GM13977 (cell line): Measurements from ENCODE around the gene ASB13.

Experiments used
- DNase-seq: peaks from one replicate; pipeline ENCODE4 v3.0.0; 2012; ENCODE audit warnings: low spot score
- CTCF ChIP-seq: IDR thresholded peaks from 2 replicates; pipeline ENCODE4 v1.5.1; 2012; ENCODE audit warnings: mild to moderate bottlenecking, control low read depth; ENCODE audit not compliant: insufficient read depth; ENCODE audit errors: extremely low read depth, missing control alignments
- in situ Hi-C: fragments of 300-500 bp; cut with MboI; formaldehyde crosslinking; loops from one replicate; pipeline ENCODE4 v1.12.0; 2022; ENCODE audit warnings: low sequenced_read_pairs, low pct_unique_long_range_greater_than_20kb, mixed read lengths, inconsistent platforms; ENCODE audit not compliant: unreplicated experiment

The ASB13 gene

GRCh38 chr10:5666008-5666840, at the start of gene ASB13:
ASB13 (minus strand) TSS chr10:5666595; CDS start chr10:5666551, 44 bp downstream.
- in situ Hi-C loops = no loop called here
- peak; percentile 69 for DNase-seq
- TF ChIP-seq CTCF = no peak

- TF ChIP-seq CTCF = no peak
- DNase-seq = no peak
- in situ Hi-C loops = no loop called here
Observed at GRCh38 chr10:5711642-5712041, 45.2 kb upstream of the ASB13 start.

- no peak for DNase-seq
- no peak for TF ChIP-seq CTCF
- in situ Hi-C loops = no loop called here
Observed at GRCh38 chr10:5710859-5711258, 44.5 kb upstream of the ASB13 start.

- in situ Hi-C loops = no loop called here
- no peak for TF ChIP-seq CTCF
- no peak for DNase-seq
Observed at GRCh38 chr10:5709865-5710264, 43.5 kb upstream of the ASB13 start.

- TF ChIP-seq CTCF = no peak
- no peak for DNase-seq
- in situ Hi-C loops = no loop called here
Observed at GRCh38 chr10:5708356-5708755, 42.0 kb upstream of the ASB13 start.

- in situ Hi-C loops = no loop called here
- no peak for TF ChIP-seq CTCF
- no peak for DNase-seq
Observed at GRCh38 chr10:5698062-5698461, 31.7 kb upstream of the ASB13 start.

GRCh38 chr10:5697342-5697741, 30.9 kb upstream of the ASB13 start:
- DNase-seq = no peak
- in situ Hi-C loops = no loop called here
- no peak for TF ChIP-seq CTCF
